ENCODE data around the gene VAV2. TPM values are rescaled to one million over a fixed set of nuclear protein-coding genes. Genes with fewer than 3 reads are reported as not detected.
"Not testable (repeated sequence)": the region's sequence is repeated elsewhere in the genome, so short reads cannot be mapped to it uniquely, and the experiment has no call there.

The VAV2 gene
- total RNA-seq, 1 experiment from 2014 or later = 24.7 TPM

DNA sequence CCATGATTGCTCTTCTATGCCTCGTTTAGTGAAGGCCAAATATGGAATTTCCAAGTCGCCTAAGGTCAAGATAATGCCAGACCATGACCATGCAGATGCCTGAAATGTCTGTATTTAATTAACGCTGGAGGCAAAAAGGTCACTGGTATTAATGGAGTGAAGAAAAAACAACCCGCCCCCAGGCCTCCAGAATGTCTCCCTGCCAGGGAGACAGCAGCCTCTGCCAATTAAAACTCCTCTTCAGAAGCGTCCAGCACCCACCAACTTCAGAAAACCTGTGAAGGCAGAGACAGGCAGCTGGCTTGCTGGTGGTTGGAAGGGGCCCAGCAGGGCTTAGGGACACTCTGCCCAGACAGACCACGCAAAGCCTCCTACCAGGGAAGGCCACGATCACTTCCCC is 94.4 kb downstream of the VAV2 start:
- Histone ChIP-seq H3K4me3 (ENCODE audit: low read depth in 2 of 2, low read length in 2 of 2) (no peak overlapping the region), H3K4me1 (ENCODE audit: control insufficient read depth, insufficient read depth, low read length) (peaks cover 7% of the 10 kb centered on the region), H3K27ac (ENCODE audit: low read length) (no peak overlapping the region), H3K9me3 (ENCODE audit: control insufficient read depth, insufficient read depth, low read depth, low read length) (no peaks in the 10 kb centered on the region), H3K36me3 (ENCODE audit: control insufficient read depth, insufficient read depth, low read length) (no peaks in the 10 kb centered on the region), H3K27me3 (ENCODE audit: control insufficient read depth, insufficient read depth, low read length) (no peaks in the 10 kb centered on the region)
- DNase-seq (ENCODE audit: low read depth, low spot score) (no peak), ATAC-seq (no peak)
- no TSS peak for BruUV-seq (replicated peaks)
- intact Hi-C loops (cut with micrococcal nuclease; ENCODE audit: unreplicated experiment) = no loop called here
- in situ Hi-C loops (cut with HindIII; ENCODE audit: low pct_unique_long_range_greater_than_20kb, low sequenced_read_pairs) = no loop called here
- TF ChIP-seq SIN3A (IDR thresholded peaks at IDR 0.05; ENCODE audit: borderline replicate concordance, insufficient read depth, low read depth, low read length) (no peak), POLR2AphosphoS5 (IDR thresholded peaks at IDR 0.05; ENCODE audit: low read depth, low read length) (no peak), TCF7L2 (IDR thresholded peaks at IDR 0.05; ENCODE audit: low read depth, low read length) (no peak)
- TF ChIP-seq, protein P1, sequence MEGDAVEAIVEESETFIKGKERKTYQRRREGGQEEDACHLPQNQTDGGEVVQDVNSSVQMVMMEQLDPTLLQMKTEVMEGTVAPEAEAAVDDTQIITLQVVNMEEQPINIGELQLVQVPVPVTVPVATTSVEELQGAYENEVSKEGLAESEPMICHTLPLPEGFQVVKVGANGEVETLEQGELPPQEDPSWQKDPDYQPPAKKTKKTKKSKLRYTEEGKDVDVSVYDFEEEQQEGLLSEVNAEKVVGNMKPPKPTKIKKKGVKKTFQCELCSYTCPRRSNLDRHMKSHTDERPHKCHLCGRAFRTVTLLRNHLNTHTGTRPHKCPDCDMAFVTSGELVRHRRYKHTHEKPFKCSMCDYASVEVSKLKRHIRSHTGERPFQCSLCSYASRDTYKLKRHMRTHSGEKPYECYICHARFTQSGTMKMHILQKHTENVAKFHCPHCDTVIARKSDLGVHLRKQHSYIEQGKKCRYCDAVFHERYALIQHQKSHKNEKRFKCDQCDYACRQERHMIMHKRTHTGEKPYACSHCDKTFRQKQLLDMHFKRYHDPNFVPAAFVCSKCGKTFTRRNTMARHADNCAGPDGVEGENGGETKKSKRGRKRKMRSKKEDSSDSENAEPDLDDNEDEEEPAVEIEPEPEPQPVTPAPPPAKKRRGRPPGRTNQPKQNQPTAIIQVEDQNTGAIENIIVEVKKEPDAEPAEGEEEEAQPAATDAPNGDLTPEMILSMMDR (IDR thresholded peaks at IDR 0.05) = no peak
- POLR2A ChIA-PET = no interaction called here
- CTCF ChIA-PET = no interaction called here

DNA sequence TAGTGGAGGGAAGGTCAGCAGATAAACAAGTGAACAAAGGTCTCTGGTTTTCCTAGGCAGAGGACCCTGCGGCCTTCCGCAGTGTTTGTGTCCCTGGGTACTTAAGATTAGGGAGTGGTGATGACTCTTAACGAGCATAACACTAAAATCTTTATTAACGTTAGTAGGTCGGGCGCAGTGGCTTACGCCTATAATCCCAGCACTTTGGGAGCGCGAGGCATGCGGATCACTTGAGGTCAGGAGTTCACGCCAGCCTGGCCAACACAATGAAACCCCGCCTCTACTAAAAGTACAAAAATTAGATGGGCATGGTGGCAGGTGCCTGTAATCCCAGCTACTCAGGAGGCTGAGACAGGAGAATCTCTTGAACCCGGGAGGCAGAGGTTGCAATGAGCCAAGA is 96.1 kb downstream of the VAV2 start:
- in situ Hi-C loops (cut with HindIII; ENCODE audit: low pct_unique_long_range_greater_than_20kb, low sequenced_read_pairs); H3K9me3 ChIP-seq (ENCODE audit: control insufficient read depth, insufficient read depth, low read depth, low read length); ATAC-seq; H3K27me3 ChIP-seq (ENCODE audit: control insufficient read depth, insufficient read depth, low read length); POLR2A ChIA-PET; H3K27ac ChIP-seq (ENCODE audit: low read length); intact Hi-C loops (cut with micrococcal nuclease; ENCODE audit: unreplicated experiment); DNase-seq (ENCODE audit: low read depth, low spot score); BruUV-seq (replicated peaks); H3K36me3 ChIP-seq (ENCODE audit: control insufficient read depth, insufficient read depth, low read length); H3K4me3 ChIP-seq (ENCODE audit: low read depth in 2 of 2, low read length in 2 of 2): not testable (repeated sequence)
- peaks cover 12% of the 10 kb centered on the region for H3K4me1 ChIP-seq (ENCODE audit: control insufficient read depth, insufficient read depth, low read length)
- CTCF ChIA-PET = interaction anchor here (0.7 kb wide), 1 partner anchor 19 kb away, joined by 6 read pairs; no protein-coding TSS in a partner anchor

DNA sequence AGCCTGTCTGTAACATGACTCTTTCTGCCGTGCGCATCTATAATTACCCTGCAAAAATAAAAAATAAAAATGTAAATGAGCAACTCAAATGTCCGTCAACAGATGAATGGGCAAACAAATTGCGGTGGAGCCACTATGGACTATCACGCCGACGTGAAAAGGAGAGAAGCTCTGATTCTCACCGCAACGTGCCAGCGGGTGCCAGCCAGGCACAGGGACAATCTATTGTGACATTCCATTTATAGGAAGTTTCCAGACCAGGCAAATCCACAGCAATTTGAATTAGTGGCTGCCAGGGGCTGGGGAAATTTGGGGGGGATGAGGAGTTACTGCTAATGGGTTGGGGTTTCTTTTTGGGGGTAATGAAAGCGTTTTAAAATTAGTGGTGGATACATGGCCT is 96.8 kb downstream of the VAV2 start:
- Histone ChIP-seq H3K9me3 (ENCODE audit: control insufficient read depth, insufficient read depth, low read depth, low read length) (no peaks in the 10 kb centered on the region), H3K4me1 (ENCODE audit: control insufficient read depth, insufficient read depth, low read length) (peaks cover 12% of the 10 kb centered on the region), H3K4me3 (ENCODE audit: low read depth in 2 of 2, low read length in 2 of 2) (no peak overlapping the region), H3K36me3 (ENCODE audit: control insufficient read depth, insufficient read depth, low read length) (no peaks in the 10 kb centered on the region), H3K27me3 (ENCODE audit: control insufficient read depth, insufficient read depth, low read length) (no peaks in the 10 kb centered on the region), H3K27ac (ENCODE audit: low read length) (no peak overlapping the region)
- no TSS peak for BruUV-seq (replicated peaks)
- intact Hi-C loops (cut with micrococcal nuclease; ENCODE audit: unreplicated experiment) = no loop called here
- in situ Hi-C loops (cut with HindIII; ENCODE audit: low pct_unique_long_range_greater_than_20kb, low sequenced_read_pairs) = no loop called here
- TF ChIP-seq, protein P2, sequence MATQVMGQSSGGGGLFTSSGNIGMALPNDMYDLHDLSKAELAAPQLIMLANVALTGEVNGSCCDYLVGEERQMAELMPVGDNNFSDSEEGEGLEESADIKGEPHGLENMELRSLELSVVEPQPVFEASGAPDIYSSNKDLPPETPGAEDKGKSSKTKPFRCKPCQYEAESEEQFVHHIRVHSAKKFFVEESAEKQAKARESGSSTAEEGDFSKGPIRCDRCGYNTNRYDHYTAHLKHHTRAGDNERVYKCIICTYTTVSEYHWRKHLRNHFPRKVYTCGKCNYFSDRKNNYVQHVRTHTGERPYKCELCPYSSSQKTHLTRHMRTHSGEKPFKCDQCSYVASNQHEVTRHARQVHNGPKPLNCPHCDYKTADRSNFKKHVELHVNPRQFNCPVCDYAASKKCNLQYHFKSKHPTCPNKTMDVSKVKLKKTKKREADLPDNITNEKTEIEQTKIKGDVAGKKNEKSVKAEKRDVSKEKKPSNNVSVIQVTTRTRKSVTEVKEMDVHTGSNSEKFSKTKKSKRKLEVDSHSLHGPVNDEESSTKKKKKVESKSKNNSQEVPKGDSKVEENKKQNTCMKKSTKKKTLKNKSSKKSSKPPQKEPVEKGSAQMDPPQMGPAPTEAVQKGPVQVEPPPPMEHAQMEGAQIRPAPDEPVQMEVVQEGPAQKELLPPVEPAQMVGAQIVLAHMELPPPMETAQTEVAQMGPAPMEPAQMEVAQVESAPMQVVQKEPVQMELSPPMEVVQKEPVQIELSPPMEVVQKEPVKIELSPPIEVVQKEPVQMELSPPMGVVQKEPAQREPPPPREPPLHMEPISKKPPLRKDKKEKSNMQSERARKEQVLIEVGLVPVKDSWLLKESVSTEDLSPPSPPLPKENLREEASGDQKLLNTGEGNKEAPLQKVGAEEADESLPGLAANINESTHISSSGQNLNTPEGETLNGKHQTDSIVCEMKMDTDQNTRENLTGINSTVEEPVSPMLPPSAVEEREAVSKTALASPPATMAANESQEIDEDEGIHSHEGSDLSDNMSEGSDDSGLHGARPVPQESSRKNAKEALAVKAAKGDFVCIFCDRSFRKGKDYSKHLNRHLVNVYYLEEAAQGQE (IDR thresholded peaks at IDR 0.05; ENCODE audit: insufficient read depth in 1 of 2, low read depth in 2 of 2, low read length in 1 of 2) = no peak
- TF ChIP-seq TCF7L2 (IDR thresholded peaks at IDR 0.05; ENCODE audit: low read depth, low read length) (no peak), POLR2AphosphoS5 (IDR thresholded peaks at IDR 0.05; ENCODE audit: low read depth, low read length) (no peak), SIN3A (IDR thresholded peaks at IDR 0.05; ENCODE audit: borderline replicate concordance, insufficient read depth, low read depth, low read length) (no peak)
- TF ChIP-seq, protein P1 (IDR thresholded peaks at IDR 0.05) = no peak
- CTCF ChIA-PET = interaction anchor here (0.7 kb wide), 1 partner anchor 19 kb away, joined by 6 read pairs; no protein-coding TSS in a partner anchor
- no peak for DNase-seq (ENCODE audit: low read depth, low spot score)
- POLR2A ChIA-PET = interaction anchor here (0.6 kb wide), 1 partner anchor 58 kb away, joined by 4 read pairs; no protein-coding TSS in a partner anchor
- ATAC-seq = no peak
